GM20000 (cell line): ENCODE measurements around the gene HOXB6.

Source experiments
- DNase-seq: peaks from one replicate; pipeline ENCODE4 v3.0.0; 2012; ENCODE audit warnings: low spot score
- CTCF ChIP-seq: IDR thresholded peaks from 2 replicates; pipeline ENCODE4 v1.5.1; 2012; ENCODE audit warnings: mild to moderate bottlenecking, control low read depth; ENCODE audit errors: extremely low read depth, missing control alignments

HOXB6 gene

DNA sequence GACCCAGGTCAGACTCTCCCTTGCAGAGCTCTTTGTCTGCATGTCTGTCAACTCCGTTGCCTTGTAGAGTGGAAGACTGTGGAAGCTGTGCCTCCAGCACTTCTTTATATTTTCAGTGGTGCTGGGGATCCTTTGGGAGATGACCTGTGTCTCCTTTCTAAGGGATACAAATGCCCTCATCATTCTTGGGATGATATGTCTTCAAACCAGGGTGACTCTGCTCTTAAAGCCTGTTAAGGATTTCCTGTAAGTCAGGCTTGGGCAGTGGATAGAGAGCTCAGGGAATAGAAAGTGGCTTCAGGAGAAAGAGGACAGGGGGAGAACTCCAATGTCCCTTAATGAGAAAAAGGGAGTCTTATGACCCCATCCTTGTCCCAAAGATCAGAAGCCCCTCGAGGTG is 16.3 kb downstream of the HOXB6 start:
- no peak for DNase-seq
- no peak for TF ChIP-seq CTCF

- no peak for TF ChIP-seq CTCF
- DNase-seq, result no peak
Measured at GRCh38 chr17:48588074-48588415, 16.7 kb downstream of the HOXB6 start.

DNA sequence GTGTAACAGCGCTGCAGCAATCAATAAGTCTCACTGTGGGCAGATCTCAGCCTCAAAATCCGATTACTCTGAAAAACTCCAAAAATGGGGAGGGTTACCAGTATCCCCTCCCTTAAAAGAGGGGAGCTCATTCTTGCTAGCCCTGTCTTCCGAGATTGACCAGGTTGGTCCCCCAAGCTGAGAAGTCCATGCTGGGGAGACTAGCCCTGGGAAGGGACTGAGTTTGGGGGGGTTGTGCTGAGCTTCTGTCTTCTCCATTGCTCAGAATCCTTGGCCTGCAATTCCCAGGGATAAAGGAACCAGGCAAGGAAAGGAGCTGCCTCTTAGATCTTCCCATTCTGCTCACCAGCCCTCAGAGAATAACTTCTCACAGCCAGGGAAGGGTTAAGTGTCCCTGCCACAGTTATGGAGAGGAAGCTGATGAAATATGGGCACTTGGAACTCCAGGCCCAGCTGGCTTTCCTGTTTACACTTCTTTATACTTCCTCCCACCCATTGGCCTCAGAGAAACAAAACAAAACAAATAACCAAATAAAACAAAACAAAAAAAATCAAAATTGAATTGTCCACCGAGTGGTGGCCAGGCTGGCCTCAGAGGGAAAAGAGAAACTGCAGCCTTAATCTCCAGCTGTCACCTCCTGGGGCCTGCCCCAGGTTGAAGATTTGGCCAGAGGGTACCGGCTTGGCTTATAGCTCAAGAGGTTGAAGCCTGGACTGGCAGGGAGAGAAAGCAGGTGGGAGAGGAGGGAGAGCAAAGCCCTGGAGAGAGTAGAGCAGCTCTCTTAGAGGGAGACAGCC is 17.3 kb downstream of the HOXB6 start:
- DNase-seq, result no peak

DNA sequence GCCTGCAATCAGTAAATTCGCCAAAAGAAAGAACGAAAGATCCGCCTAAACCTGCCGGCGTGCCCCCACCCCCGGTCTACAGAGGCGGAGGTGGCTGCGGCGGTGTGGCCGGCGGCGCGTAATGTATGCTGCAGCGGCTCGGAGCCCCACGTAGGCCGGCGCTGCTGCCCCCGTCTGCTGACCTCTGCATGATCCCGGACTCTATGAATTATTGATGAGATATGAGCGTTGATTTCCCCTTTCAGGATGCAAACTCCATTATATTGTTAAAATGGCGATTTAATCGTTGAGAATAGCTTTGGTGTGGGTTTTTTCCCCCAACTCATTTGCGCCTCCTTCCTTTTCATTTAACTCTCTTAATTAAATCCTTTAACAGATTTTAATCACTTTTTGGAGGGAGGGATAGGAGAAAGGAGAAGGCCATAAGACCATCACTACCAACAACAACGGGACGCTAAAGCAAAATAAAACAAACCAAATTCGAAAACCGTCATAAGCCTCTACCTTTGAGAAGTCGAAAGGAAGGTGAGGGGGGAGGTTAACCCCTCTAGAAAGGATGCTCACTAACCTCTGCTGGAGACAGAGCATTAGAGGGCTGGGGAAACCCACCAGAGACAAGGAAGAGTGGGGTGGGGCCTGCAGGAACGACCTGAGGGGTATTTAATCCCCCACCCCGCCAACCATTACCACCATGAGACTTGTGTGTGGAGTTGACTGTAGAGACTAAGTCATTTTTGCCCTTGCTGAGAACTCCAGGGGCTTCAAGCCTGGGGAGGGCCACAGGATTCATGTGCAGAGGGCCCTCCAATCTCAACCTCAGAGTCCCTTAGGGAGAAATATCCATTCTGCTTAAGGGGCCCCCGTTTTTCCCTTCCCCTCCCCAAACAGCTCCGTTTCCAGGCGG is 18.2 kb downstream of the HOXB6 start:
- TF ChIP-seq CTCF, result no peak
- DNase-seq, result peak; percentile 77

More for the DNA sequence above, 17.3 kb downstream of the HOXB6 start:
- TF ChIP-seq CTCF, result no peak

DNA sequence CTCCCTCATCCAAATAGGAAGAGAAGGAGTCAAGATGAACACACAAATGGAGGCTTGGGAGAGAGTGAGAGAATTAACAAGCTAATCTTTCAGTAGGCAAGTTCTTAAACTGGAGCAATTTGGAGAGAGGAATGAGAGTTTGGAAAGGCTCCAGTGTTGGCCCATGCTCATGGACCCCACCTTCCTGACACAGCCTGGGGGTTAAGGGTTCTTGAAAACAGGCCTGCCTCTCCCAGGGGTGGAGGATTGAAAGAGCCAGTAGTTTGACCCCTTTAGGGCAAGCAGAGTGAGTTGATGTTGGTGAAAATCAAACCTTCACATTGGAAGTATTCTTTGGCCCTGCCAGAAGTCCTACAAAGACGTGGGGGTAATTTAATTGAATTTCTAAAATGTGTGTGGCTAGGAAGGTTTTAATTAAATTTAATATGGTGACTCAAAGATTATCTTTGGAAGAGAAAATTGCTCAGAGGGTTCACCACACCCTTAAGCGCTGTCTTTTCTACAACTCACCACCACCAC is 20.5 kb downstream of the HOXB6 start:
- no peak for DNase-seq
- TF ChIP-seq CTCF, result no peak

DNA sequence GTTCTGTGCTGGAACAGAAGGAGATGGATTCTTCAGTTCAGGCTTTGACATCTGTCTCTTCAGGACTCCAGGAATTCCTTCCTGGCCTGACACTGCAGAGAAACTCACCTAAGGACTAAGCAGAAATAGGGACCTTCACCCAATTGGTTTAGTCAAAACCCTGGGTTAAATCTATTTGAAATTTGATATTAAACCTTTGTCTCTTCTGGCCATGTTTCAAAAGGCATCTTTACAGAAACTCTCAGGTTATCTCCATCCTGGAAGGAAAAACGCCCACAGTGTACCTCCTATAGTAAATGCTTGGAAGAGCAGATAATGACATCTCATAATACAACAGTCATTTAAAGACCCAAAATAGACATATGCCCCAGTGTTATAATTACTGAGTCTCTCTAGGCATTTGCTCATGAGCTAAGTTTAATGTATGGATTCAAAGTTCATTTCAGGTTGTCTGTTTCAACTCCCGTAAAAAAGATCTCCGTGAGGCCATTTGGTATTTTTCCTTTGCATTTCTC is 21.0 kb downstream of the HOXB6 start:
- DNase-seq, result no peak
- no peak for TF ChIP-seq CTCF

DNA sequence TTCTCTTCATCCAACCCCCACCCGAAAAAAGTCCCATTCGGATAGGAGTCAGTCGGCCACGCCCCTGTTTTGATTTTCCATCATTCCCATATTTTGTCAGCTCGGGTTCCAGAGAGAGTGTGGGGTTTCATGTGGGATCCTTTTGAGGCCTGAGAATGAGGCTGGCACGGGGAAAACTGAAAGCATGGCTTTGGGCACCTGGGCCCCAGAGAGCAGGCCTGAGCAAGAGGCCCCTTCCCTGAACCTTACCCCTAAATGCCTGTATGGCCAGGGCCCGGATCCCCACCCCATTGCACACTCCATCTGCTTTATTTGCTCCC is 22.1 kb downstream of the HOXB6 start:
- no peak for DNase-seq
- no peak for TF ChIP-seq CTCF
